ENCODE measurements around the gene SEMA3B. TPM values are rescaled to one million over a fixed set of nuclear protein-coding genes. Genes with fewer than 3 reads are reported as not detected.

Gene SEMA3B
- total and polyA plus RNA-seq, 12 donors = 6.0 to 496 (median 224) TPM

DNA sequence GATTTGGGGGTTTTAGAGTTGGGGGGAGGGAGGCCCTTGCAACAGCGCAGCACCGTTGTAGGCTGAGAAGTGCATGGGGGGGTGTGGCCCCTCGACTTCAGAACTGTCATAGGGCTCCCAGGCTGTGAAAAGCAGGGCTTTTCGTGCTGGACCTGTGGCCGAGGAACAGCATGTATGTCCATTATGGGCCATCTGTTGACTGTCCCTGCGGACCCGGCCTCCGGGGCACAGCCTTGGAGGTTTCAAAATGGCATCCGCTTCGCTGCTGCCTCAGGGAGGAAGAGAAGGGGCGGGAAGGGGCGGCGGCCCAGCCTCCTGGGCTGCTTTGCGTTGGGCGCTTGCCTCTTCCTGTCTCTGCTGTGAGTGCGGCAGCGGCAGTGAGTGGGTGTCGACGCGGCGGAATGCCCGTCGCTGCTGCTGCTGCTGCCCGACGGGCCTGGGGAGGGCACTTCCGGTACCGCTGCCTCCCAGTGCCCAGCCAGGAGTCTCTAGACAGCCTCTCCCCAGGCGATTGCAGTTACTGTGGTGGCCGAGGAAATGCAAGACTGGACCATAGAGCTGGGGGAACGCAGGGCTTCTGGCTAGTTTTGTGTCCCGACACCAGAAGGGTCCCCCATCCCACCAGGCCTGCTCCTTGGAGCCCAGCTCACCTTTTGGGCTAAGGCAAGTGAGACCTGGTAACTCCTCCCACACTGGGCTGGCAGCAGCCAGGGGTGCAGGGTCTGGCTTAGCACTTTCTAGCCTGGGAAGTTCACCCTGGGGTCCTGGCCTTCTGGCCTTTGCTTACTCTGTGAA, 31.0 kb upstream of the SEMA3B start:
- Histone ChIP-seq H3K4me1 (replicated peaks in 1 of 2) (peaks cover 26 to 51% of the 10 kb centered on the region in 2 donors), H3K36me3 (replicated peaks in 1 of 2) (no peaks in the 10 kb centered on the region), H3K9me3 (replicated peaks in 1 of 3) (no peaks in the 10 kb centered on the region), H3K27ac (peak overlapping the region; percentile 80 to 96 (median 86)), H3K4me3 (peak overlapping the region; percentile 16 to 84 (median 68)), H3K27me3 (no peaks in the 10 kb centered on the region)
- intact Hi-C loops (cut with DNase I) = no loop called here
- DNase-seq = peak; percentile 75 to 94 (median 89)
- 1 to 4% (median 1%) methylated on average over 5 to 31 of the region's 31 CpGs; no CpG with 5 or more reads in 1 of the 4 donors for WGBS, 4 donors
- peak in 1 of 6 experiments; percentile 6 for TF ChIP-seq CTCF (IDR thresholded peaks at IDR 0.05)
- peak in 1 of 2 donors; percentile 92 for TF ChIP-seq POLR2A (IDR thresholded peaks at IDR 0.05)

GRCh38 chr3:50238549-50239026, 30.4 kb upstream of the SEMA3B start:
- no peak for TF ChIP-seq POLR2A (IDR thresholded peaks at IDR 0.05)
- TF ChIP-seq CTCF (IDR thresholded peaks at IDR 0.05) = peak in 1 of 6 experiments; percentile 5
- H3K27me3 ChIP-seq = no peaks in the 10 kb centered on the region
- peak overlapping the region; percentile 80 to 96 (median 86) for H3K27ac ChIP-seq
- H3K4me1 ChIP-seq (replicated peaks in 1 of 2) = peaks cover 29 to 58% of the 10 kb centered on the region in 2 donors
- DNase-seq = peak; percentile 89 to 96 (median 95)
- peak overlapping the region in 2 of 4 donors; percentile 65 to 71 for H3K4me3 ChIP-seq
- 2 to 19% (median 15%) methylated on average over 6 to 7 of the region's 7 CpGs; no CpG with 5 or more reads in 1 of the 4 donors for WGBS, 4 donors
- intact Hi-C loops (cut with DNase I) = no loop called here
- H3K9me3 ChIP-seq (replicated peaks in 1 of 3) = no peaks in the 10 kb centered on the region
- no peaks in the 10 kb centered on the region for H3K36me3 ChIP-seq (replicated peaks in 1 of 2)

- Histone ChIP-seq H3K27me3 (no peaks in the 10 kb centered on the region), H3K36me3 (replicated peaks in 1 of 2) (no peaks in the 10 kb centered on the region), H3K9me3 (replicated peaks in 1 of 3) (no peaks in the 10 kb centered on the region), H3K4me3 (no peak overlapping the region), H3K27ac (peak overlapping the region in 3 of 5 donors; percentile 52 to 96 (median 86)), H3K4me1 (replicated peaks in 1 of 2) (peaks cover 31 to 68% of the 10 kb centered on the region in 2 donors)
- WGBS, 4 donors = 70 to 100% (median 81%) methylated on average over 1 to 4 of the region's 4 CpGs
- DNase-seq = no peak
- intact Hi-C loops (cut with DNase I) = no loop called here
- TF ChIP-seq POLR2A (IDR thresholded peaks at IDR 0.05) (no peak), CTCF (IDR thresholded peaks at IDR 0.05) (no peak)
Observed at GRCh38 chr3:50239649-50240048, 29.3 kb upstream of the SEMA3B start.

- peaks cover 42 to 79% of the 10 kb centered on the region in 2 donors for H3K4me1 ChIP-seq (replicated peaks in 1 of 2)
- no peak for DNase-seq
- intact Hi-C loops (cut with DNase I) = no loop called here
- H3K27me3 ChIP-seq = no peaks in the 10 kb centered on the region
- H3K27ac ChIP-seq = peak overlapping the region in 3 of 5 donors; percentile 3 to 92 (median 86)
- TF ChIP-seq CTCF (IDR thresholded peaks at IDR 0.05) (no peak), POLR2A (IDR thresholded peaks at IDR 0.05) (no peak)
- H3K9me3 ChIP-seq (replicated peaks in 1 of 3) = no peaks in the 10 kb centered on the region
- H3K36me3 ChIP-seq (replicated peaks in 1 of 2) = no peaks in the 10 kb centered on the region
- no peak overlapping the region for H3K4me3 ChIP-seq
- WGBS, 4 donors = 69 to 100% (median 78%) methylated on average over 1 to 4 of the region's 4 CpGs
Observed at GRCh38 chr3:50241163-50241562, 27.8 kb upstream of the SEMA3B start.
